Fibroblast of skin of scalp (primary cell): Measurements from ENCODE around the gene MMP24OS.

Experiments used
- DNase-seq: peaks from one replicate; pipeline ENCODE4 v3.0.0-alpha.2; 2013

MMP24OS gene

DNA sequence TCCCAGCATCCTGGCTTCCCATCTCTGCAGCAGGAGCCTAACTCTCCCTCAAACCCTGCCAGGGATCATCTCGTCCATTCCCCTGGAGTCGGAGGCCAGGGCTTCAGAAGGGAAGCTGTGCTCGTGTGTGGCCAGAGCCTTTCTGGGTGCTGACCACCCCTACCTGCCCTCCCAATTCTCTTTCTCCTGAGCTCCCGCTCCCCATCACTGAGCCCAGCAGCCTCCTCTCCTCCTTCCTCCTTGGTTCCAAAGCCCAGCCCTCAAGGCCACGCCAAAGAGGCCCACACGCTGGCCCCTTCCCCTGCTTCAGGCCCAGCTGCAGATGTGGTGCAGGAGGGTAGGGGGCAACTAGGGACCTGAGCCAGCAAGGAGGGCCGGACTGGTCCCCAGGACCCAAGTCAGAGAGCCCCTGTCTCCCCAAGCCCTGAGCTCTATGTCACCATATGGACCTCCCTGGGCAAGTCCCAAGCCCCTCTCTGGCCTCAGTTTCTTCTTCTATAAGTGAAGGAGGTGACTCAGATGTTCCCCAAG lies 13.0 kb upstream of the MMP24OS start:
- DNase-seq = no peak

DNA sequence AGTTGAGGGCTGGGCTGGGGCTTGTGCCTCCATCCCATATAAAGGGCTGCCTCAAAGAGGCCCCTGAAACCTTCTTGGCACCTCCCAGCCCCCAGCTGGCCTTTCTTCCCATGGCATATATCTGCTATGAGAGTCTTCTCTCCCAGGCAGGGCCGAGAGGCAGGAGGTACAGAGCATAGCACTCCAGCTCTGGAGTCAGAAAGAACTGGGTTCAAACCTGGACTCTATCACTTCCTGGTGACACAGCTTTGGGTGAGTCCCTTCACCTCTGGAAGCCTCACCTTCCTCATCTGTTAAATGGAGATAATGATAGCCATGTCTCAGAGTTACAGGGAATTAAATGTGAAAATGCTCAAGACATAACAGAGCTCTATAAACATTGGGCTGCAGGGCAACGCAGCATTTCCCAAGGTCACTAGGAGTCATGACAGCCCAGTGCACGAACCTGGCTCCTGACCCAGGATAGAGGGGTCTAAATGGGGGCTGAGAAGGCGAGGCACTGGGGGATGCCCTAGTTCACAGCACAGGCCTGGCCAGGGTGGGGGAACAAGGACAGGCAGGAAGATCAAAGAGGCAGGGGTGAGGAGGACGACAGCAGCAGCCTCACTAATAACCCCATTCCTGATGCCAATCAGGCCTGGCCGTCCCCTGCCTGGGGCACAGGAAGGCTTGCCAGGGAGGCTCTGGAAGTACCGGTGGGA lies 12.4 kb upstream of the MMP24OS start:
- no peak for DNase-seq

DNA sequence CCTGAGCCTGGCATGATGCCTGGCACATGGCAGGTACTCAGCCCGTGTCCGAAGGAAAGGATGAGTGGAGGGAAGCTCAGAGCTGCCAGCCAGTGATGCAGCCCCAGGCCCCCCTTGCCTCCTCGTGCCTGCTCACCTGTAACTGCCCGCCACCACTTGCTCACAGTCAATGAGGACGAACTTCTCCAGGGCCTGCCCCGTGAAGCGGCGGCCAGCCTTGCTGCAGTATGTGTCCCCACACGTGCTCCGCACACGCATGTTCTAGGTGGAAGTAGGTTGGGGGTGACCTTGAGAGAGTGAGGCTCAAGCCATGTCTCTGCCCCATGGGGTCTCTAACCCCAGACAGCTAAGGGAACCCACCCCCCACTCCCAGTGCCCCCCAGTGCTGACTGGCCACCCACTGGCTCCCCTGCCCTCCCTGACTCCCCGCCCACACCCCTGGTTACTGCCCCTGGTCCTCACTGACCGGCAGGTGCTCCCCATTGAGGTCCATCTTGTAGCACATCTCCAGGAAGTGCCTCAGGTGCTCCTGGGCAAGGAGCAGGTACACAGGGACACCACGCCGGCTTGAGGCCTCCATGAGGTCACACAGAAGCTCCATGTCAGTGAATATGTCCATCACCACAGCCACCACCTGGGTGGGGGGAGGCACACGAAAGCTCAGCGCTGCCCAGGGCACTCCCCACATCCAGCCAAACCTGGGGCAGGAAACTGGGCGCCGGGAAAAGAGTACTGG lies 10.6 kb upstream of the MMP24OS start:
- no peak for DNase-seq

DNA sequence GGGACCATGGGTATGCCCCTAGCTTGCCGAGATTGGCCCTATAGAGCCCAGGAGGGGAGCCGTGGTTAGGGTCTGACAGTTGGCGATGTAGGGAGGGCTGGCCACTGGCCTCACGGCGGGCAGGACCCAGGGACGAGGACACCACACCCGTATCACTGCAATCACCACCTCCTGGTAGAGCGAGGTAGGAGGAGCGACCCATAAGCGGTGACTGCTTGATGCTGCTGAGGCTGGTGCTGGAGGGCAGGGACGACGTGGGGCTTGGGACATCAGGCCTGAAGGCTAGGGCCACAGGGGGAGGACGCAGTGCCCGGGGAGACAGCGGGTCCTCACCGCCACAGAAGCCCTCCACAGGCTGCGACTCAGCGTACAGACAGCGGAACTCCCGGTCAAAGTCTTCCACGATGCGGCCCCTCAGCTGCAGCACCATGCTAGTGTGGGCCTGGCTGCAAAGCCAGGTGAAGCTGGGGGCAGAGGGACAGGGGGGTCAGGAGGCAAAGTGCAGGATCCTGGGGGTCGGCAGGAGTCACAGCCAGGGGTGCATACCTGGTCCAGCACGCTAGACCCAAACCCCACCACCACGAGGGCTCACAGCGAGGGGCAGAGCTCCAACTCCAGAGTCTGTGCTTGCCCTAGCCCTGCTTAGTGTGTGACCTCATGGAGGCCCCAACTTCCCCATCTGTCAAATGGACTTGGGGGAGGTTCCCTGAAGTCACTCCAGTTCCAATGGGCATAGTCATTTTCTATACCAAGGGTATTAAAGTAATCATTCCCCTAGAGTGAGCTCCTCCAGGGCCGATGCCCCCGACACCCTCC lies 9.8 kb upstream of the MMP24OS start:
- no peak for DNase-seq

DNA sequence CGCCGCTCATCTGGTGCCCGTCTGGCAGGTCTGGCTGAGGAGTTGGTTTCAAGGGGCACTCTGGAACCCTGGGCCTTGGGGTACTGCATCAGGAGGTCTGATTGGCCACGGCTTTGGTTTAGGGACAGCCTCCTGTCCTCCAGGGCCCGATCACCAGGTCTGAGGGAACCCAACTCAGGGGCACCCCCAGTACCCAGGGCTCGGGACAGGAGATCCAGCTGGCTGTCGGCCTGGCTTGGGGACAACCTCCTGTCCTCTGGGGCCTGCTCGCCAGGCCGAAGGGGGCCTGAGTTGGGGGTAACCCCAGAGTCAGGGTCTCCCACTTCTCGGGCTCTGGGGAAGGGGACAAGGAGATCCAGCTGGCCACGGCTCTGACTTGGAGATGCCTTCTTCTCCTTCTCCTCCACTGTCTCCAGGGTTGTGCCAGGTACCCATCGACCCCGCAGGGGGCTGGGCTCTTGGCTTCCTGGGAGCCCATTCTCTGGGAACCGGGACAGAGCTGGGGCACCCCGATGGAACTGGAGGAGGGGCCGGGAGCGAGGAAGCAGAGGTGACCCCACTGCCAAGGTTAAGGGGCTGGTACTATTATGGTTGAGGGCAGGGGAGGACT lies 9.1 kb upstream of the MMP24OS start:
- DNase-seq = no peak

DNA sequence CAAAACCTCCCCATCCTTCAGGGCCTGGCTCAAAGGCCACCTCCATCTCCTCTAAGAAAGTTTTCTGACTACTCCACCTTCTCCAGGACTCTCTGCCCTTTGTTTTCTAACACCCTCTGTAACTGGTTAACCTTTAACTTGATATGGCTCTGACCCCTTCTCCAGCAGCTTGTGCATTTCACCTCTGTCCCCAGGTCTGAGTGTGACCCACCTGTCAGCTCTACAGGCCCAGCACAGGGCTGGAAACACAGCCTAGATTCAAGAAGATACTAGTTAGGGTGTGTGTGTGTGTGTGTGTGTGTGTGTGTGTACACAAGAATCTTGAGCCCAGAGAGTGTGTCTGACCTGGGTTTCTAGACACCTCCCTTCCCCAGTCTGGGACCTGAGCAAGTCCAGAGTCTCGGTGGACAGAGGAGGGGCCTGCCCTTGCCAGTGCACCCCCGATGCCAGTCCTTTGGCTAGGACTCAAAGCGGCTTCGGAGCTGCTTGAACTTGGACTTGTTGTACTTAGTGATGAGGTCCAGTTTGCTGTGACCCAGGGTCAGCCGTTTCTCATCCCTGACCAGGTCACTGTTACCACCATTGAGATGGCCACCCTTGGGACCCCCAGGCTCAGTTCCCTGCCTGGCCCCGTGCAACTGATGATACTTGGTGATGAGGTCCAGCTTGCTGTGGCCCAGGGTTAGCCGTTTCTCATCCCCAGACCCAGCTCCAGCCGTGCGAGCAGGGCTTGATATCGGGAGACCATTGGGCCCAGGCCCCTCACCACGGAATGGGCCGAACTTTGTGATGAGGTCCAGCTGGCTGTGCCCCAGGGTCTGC lies 8.4 kb upstream of the MMP24OS start:
- no peak for DNase-seq

DNA sequence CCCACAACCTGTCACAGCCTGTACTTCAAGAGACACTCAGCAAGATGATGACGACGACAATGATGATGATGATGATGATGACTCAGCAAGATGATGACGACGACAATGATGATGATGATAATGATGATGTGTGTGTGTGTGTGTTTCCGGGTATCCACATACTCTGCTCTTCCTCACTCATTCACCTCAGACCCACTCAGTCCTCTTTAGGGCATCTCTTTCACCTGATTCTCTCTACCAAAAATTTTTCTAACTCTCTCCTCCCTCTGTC lies 7.8 kb upstream of the MMP24OS start:
- DNase-seq = no peak

DNA sequence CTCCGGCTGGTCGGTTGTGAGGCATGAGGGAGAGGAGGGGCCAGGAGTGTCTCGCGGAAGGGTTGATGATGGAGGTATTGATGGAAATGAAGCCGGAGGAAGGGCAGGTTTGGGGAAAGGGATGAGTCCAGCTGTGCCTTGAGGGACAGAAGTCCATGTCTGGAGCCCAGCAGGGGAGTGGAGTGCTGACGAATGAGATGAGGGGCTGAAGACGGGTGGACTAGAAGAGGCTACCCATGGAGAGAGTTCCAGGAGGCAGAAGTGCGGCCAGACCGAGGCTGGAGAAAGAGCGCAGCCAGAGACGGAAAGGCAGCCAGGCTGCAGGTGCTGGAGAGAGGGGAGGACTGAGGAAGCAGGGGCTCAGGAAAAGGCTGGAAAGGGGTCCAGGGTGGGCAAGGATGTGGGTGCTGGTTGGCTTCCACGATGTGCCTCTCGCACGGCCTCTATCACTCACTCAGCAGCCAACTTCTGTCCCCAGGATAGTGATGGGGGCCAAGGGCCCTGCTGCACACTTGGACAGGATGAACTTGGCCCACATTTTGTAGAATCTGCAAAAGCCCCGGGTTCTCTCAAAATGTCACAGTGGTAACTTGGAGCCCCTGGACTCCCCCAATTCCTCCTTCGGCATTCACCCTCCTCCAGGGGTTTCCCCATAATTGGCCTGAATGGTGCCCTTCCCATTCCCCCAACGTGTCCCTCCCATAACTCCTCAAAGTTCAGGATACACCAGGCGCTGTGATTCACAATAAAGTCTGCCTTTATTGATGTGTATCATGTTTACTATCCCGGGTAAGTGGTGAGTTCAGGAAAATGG lies 7.3 kb upstream of the MMP24OS start:
- no peak for DNase-seq

DNA sequence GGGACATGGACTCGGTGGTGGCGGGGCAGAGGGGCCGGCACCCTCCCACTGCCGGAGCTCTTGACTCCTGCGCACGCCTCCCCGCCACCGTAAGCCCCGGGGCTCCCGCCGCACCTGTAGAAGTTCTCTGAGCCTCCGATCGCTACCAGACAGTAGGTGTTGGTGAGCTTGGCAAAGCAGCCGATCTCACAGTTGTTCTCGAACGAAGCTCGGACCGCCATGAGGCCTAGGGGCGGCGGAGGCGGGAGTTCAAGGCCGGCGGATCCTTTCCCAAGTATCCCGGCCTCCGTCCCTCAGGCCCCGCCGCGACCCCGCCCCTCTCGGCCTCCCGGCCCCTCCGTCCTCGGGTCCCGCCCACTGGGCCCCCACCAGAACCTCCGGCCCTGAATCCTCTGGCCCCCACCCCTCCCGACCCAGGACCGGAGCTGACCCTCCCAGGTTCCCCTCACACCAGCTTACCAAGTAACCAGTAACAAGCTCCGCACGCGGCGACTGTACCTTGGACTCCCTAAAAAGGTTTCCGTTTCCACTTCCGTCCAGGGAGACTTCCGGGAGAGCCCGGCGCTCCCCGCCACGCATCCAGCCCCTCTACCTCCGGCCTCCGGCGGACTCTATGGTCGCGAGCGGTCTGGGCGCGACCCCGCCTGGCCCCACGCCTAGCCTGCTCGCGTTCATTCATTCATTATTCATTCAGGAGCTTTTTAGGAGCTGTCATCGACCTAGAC lies 6.5 kb upstream of the MMP24OS start, which contains the start of gene EIF6:
EIF6 (minus strand) TSS at position 506 of the 725 bp plus-strand sequence; CDS start at position 221, 285 bp downstream.
- DNase-seq = peak; percentile 93

DNA sequence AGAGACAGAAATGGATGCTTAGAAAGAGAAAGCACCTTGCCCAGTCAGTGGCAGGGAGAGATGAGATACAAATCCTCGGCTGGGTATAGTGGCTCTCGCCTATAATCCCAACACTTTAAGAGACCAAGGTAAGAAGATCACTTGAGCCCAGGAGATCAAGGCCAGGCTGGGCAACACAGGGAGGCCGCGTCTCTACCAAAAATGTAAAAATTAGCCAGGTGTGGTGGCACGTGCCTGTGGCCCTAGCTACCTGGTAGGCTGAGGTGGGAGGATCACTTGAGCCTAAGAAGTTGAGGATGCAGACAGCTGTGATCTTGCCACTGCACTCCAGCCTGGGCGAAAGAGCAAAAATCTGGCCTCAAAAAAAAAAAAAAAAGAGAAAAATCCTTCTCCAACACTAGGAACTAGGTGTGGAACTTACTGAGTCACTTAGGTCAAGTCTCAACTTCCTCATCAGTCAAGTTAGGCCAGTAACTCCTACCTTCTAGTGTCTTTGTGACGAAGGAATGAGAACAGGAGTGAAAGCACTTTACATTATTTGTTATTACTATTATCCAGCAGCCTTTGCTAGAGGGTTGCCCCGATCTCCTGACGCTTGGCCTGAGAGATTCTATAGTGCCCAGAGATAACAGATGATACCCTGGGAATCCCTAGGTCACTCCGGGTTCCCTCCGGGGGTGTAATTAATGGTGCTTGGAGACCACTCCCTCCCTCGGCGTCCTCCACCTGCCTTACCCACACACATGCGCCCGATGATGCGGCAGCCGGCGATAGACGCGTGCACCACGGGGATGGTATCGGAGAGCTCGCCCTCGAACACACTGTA lies 5.7 kb upstream of the MMP24OS start:
- no peak for DNase-seq

DNA sequence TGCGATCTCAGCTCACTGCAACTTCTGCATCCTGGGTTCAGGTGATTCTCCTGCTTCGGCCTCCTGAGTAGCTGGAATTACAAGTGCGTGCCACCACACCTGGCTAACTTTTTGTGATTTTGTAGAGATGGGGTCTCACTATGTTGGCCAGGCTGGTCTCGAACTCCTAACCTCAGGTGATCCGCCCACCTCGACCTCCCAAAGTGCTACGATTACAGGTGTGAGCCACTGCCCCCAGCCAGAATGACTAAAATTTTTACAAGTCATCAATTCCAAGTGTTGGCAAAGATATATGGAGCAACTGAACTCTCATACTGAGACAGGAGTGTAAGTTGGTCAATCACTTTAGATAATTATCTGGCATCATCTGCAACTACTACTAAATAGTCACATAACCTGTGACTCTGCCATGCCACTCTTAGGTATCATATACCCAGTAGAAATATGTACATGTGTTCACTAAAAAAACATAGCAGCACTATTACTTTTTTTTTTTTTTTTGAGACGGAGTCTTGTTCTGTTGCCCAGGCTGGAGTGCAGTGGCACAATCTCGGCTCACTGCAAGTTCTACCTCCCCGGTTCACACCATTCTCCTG lies 3.7 kb upstream of the MMP24OS start:
- no peak for DNase-seq

DNA sequence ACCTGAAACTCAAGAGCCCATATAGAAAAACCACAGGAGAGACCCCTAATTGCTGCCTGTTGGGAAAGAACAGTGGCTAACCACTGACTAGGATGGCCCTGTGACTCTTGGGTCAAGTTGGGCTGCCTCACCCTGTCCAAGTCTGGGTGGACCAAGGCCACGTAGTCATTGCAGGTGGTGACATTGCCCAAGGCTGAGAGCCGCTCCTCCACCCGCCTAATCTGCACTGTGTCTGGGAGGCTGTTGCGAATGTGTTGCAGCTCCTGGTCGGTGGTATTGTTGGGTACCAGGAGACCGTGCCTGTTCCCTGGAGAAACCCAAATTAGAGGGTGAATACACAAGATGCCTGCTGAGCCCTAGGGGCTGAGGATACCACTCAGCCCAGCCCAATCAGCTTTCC lies 2.6 kb upstream of the MMP24OS start:
- DNase-seq = no peak

DNA sequence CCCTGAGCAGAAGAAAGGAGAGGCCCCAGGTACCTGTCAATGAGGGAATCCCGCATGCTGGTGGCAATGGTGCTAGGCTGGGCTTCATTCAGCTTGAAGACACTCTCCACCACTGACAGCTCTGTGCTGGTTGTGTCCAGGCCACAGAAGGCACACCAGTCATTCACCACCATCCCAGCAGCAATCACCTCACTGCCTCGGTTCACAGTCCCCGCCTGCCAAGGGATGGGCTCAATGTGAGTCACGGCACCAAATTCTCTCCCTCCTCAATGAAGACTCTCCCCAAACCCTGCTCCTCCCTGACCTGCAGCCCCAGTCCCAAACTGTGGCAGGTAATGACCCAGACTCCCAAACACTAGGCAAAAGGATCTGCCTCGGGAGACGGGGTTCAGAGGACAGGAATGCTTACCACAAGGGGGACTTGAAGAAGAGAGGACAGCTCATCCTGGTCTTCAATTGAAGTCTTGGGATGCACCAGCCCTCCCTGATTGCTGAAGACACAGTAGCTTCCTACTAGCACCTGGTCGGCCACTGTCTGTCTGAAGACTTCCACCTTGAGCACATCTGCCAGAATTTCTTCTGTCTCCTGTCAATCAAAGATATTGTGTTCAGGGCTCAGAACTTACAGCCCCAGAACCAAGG lies 1.7 kb upstream of the MMP24OS start:
- no peak for DNase-seq

DNA sequence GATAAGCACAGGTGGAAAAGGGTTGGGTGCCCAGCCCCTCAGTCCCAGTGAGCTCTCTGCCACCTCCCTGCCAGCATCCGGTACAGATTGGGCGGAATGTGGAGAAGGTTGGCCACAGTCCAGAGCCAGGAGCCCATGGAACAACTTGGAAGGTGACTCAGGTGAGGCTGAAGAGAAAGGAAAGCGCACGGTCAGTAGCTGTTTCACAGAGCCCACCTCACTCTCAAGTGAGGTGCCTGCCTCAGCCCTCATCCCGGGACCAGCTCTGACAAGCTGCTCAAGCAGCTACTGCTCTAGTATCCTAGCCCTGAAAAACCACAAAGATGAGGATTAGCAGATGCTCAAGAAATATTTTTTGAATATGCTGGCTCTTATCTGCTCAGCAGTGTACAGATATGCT lies 1.1 kb upstream of the MMP24OS start:
- no peak for DNase-seq

DNA sequence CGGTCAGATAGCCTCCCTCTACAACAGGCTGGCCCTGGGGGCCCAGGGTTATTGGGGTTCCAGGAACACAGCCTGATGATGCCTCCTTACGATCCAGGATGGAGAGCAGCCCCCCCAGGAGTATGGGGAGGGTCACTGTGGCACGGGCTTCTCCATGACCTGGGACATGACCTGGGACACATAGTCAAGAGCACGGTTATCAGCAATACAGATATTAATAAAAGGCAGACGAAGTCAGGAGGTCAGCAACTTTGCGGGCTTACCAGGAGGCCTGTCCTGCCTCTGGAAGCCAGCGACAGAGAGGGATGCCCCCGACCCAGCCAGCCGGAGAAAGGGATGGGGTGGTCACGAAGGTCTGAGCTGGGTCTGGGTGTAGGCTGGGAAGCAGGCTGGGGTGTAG lies 795 bp downstream of the MMP24OS start:
- DNase-seq = no peak

DNA sequence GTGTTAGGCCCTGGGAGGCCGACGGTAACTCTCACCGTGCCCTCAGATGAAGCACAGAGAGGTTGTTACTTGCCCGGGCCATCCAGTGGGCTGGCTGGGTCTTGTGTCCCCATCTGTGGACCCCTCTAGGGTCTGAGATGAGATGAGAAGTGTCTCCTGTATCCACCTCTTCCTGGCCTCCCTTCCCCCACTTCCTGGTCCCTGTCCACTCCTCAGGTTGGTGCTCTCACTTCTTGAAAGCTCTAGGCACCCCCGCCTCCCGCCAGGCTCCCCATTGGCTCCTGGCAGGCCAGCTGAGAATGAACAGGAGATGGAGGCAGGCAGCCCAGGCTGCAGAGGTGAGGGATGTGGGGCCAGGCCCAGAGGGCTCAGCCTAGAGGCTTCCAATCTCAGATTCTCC lies 1.5 kb downstream of the MMP24OS start:
- DNase-seq = no peak

DNA sequence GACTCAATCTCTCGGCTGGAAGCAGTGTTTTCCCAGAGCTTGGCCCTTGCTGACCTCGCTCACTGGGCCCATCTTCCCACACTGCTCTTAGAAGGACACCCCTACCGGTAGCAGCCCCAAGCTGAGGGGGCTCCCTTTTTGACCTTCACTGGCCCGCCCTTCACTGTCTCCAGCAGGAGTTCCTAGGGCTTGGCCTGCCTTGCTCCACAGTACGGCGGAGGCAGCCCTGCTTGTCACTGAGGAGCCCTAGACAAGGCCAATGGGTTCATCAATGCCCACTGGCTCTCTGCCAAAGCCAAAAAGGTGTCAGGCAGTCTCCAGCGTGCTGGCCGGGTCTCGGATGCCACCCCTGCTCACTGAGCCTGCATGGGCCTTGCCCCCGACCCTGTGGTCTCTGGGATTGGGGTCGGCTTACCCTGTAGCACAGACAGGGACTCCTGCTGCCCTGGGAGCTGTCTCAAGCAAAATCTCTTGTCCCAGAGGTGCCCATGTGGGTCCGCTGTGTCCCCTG lies 2.1 kb downstream of the MMP24OS start:
- DNase-seq = no peak
